ENCODE data around the gene MAPK7.

DNA sequence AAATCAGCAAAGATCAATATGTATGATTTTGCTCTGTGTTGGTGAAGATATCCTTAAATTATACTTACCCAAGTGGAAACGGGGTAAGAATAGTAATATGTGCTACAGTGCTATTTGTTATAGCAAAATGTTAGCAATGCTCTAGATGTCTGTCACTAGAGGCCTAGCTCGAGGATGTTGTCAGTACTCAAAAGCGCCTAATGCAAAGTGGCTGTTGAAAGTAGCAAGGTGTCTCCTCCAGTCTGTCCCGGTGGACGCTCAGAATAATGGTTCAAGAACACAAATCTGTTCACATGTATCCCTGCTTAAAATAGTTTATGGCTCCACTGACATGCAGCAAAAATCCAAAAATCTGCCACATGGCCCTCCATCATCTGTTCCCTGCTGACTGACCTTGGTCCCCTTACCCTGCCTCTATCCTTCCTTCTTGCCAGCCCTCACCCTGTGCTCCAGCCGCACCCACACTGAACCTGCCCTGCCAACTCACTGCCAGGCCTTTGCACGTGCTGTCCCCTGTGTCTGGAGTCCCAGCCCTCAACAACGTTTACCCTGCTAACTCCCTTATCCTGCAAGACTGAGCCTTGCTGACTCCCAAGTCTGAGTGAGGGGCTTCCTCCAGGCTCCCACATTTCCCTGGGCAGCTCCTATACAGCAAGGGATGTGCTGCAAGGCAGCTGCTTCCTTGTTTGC lies 23.2 kb downstream of the MAPK7 start:
- TF ChIP-seq, protein P1, sequence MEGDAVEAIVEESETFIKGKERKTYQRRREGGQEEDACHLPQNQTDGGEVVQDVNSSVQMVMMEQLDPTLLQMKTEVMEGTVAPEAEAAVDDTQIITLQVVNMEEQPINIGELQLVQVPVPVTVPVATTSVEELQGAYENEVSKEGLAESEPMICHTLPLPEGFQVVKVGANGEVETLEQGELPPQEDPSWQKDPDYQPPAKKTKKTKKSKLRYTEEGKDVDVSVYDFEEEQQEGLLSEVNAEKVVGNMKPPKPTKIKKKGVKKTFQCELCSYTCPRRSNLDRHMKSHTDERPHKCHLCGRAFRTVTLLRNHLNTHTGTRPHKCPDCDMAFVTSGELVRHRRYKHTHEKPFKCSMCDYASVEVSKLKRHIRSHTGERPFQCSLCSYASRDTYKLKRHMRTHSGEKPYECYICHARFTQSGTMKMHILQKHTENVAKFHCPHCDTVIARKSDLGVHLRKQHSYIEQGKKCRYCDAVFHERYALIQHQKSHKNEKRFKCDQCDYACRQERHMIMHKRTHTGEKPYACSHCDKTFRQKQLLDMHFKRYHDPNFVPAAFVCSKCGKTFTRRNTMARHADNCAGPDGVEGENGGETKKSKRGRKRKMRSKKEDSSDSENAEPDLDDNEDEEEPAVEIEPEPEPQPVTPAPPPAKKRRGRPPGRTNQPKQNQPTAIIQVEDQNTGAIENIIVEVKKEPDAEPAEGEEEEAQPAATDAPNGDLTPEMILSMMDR (IDR thresholded peaks at IDR 0.05): no peak
- no peak for TF ChIP-seq ZFX (IDR thresholded peaks at IDR 0.05; ENCODE audit: borderline replicate concordance)
